GM19395 (cell line): ENCODE measurements around the gene RHBG.
"Not testable (repeated sequence)": the region's sequence is repeated elsewhere in the genome, so short reads cannot be mapped to it uniquely, and the experiment has no call there.

ENCODE experiments used
- ATAC-seq: cut with Tn5 transposase; IDR thresholded peaks from one replicate; pipeline ENCODE4 v1.9.1; 2021; ENCODE audit warnings: mild to moderate bottlenecking, moderate library complexity; ENCODE audit not compliant: unreplicated experiment

The RHBG gene

DNA sequence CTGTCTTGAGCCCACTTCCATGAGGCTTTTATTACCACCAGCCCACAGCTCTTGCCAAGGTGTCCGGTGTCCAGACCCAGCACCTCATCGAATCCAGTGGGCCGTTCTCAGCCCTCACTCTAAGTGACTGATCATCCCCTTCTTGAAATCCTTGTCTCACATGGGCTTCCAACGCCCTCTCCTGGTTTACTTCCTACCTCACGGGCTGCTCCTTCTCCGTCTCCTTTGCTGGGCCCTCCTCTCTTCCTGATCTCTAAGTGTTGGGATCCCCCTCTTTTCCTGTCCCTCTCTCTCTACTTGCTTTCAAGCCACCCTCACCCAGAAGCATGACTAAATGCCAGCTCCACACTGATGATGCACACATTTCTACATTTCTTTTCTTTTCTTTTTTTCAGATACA lies 9.0 kb upstream of the RHBG start:
- ATAC-seq, result no peak

- ATAC-seq, result no peak
These were observed 8.5 kb upstream of the RHBG start for GRCh38 chr1:156360534-156360933.

GRCh38 chr1:156365754-156366153 lies 3.3 kb upstream of the RHBG start:
- no peak for ATAC-seq

DNA sequence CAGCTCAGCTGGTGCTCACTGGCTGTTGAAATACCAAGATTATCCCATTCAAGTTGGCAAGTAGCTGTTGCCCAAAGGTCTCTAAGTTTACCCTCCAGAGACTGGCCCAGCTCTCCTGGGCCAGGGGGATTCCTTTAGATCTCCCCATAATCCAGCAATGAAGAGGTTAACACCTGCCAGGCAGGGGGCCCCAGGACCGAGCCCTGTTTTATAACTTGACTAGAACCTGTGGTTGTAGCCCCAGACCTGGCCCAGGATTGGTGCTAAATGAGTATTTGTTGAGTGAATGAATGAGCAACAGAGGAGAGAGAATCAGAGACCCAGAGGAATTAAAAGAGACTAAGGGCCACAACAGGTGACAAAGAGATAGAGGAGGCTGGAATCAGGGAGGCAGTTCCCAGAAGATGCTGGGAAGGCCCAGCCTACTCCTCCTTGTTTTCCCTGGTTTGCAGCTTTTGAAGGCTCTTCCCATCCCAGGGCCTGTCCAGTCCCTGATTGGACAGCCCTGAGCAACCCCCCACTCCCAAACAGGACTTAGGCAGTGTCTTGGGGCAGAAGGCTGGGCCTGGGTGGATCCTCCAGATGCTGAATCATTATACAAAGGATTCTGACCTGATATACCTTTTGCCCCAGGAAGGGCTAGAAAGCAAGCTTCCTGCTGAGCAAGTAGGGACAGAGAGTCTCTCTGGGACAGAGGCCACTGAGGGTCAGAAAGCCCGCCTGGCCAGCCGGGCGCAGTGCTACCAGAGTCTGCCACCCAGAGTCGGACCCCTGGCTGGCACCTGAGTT lies 2.4 kb upstream of the RHBG start:
- ATAC-seq, result no peak

DNA sequence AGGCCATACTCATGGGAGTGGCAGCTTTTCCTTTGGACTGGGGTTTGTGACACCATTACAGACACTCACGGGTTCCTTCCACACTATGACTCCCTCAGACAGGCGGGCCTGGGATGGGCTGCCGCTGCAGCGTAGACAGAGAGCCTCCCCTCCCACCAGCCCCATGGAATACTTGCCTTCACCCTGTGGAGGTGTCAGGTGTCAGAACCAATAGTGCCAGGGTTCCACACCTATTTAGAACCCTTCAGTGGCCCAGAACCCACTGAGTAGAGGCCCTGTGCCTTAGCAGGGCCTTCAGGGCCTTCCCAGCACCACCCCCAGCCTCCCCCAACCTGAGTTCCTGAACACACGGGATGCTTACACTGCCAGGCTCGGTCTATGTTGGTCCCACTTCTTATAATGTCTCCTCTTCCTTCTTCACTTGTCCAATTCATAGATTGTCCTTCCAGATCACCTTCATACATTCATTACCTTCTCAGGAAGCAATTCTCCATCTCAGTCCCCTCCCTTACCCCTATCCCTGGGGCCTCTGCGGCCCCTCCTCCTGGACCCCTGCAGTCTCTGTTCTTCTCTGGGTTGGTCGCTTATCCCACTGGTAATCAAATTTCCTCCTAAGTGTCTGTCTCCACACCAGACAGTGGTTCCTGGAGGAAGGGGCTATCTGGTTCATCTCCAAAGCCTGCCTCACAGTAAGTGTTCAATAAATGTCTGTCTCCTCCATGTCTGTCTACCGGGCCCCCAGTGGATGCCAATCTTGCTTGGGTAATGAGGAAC lies 1.4 kb upstream of the RHBG start:
- ATAC-seq, result no peak

- no peak for ATAC-seq
These were observed 803 bp upstream of the RHBG start for GRCh38 chr1:156368157-156368658.

DNA sequence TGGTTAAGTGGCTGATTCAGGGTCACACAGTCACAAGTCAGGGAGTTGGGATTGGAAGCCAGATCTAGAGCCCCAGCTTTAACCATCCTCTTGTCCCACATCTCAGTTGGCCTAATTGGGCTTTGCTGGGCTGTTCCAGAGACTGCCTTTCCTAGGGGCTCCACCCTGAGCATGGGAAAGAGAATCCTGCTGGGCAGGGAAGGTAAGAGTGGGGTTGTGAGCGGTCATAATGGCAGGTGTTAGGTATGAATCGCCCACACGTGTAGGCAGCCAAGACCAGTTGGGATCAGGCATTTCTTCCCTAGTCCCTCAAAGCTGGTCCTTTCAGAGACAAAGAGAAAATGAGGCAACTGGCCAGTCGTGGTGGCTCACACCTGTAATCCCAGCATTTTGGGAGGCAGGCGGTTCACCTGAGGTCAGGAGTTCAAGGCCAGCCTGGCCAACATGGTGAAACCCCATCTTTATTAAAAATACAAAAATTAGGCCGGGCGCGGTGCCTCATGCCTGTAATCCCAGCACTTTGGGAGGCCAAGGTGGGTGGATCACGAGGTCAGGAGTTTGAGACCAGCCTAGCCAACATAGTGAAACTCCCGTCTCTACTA lies 775 bp downstream of the RHBG start:
- ATAC-seq, result not testable (repeated sequence)

DNA sequence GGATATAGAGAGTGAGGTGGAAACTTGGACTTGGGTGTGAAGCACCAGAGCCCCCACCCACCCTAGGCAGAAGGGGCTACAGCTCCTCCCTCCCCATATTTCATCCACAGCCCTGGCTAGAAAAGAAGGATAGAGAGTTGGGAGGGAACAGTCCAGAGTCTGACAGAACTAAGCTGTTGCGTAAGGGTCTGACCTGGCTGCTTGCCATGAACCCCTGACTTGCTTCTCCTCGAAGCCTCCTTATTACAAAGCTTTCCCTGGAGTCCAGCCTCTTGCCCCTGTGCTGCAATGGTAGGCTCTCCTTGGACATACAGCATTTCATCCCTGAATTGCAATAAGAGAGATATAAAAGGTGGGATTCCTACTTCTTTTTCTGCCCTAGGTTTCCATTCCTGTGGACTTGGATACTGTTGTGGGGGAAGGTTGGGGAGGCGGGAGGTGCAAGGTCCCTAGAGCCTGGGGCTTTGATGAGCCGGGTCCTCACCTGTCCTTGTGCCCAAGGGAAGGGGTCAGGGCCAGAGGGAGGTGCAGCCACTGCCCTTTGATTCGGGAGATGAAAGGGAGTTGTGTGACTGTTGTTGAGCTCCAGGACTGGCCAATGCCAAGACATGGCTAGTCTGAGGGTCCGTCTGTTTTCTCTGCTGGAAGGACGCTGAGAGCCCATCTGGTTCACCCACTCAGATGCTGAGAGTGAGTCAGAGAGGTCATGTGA lies 2.7 kb downstream of the RHBG start:
- no peak for ATAC-seq

DNA sequence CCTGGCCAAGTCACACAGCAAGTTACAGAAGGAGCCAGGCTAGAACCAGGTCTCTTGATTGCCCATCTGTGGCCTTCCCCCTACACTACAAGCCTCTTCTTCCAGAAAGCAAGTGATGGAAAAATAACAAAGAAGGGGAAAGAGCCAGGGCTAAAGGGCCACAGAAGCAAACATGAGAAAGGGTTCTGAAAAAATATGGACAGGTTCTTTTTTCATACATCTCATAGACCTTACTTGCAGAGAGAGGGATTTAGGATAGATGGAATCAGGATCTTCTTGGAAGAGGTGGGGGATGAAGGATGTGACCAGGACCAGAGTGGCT lies 3.2 kb downstream of the RHBG start:
- ATAC-seq, result no peak

- no peak for ATAC-seq
These were observed 3.9 kb downstream of the RHBG start for GRCh38 chr1:156372876-156373275.

DNA sequence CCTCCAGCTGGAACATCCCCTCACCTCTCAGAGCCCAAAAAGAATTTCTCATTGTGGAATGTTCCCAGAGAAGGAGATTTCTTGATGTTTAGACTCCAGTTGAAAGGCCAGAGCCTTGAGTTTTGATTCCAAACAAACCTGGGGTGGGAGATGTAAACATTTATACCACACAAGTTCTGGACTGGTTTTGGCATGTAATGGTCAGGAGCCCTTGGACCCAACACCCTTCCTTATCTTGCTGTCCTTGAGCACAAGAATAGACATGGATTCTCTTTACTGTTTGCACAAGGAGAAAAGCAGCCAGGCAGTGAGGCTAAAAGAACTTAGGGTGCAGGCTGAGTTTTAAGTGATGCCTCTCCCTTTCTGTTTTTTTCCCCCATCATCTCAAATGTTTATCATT lies 4.5 kb downstream of the RHBG start:
- no peak for ATAC-seq

DNA sequence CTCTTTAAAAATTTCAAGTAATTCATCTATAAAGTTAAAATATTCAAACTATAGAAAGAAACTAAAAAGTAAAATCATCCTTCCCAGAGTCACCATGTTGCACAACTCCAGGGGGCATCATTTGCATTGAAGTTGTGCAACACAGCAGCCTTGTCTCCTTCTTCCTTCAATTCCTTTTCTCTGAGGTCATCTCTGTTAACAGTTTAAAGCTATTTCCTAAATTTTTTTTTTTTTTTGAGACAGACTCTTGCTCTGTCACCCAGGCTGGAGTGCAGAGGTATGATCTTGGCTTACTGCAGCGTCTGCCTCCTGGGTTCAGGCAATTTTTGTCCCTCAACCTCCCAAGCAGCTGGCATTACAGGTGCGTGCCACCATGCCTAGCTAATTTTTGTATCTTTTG lies 7.1 kb downstream of the RHBG start:
- no peak for ATAC-seq

DNA sequence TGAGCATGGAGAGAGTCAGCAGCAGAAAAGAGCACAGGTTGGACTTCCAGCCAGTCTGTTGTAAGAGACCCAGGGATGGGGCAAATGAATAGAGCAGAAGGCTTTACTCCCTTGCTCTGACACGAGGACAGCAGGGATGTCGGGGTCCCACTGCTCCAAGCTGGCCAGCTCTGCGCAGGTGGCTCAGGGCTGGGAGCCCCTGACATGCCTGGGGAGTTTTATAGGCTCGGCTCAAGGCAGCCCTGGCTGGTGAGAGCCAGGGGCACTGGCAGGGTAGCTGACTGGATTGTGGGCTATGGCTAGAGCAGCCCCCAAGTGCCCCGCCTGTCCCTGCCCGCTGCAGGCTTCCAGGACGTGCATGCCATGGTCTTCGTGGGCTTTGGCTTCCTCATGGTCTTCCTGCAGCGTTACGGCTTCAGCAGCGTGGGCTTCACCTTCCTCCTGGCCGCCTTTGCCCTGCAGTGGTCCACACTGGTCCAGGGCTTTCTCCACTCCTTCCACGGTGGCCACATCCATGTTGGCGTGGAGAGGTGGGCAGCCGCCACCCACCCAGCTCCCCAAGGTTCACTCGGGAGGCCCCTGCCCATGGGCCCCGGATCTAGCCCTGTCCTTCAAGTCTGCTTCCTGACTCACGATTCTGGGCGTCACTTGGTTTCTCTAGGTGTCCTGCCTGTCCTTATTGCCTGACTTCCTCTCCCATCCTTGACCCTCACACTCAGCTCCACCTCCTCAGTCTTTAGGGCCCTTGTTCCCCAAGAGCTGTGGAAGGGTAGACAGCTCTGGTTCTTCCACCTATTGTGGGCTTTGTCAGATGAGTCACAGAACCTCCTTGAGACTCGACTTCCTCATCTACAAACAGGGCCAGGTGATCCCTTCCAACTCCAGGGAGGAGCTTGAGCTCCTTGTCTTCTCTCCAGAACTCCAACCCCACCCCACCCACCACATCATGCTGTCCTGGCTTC lies 8.2 kb downstream of the RHBG start:
- no peak for ATAC-seq

DNA sequence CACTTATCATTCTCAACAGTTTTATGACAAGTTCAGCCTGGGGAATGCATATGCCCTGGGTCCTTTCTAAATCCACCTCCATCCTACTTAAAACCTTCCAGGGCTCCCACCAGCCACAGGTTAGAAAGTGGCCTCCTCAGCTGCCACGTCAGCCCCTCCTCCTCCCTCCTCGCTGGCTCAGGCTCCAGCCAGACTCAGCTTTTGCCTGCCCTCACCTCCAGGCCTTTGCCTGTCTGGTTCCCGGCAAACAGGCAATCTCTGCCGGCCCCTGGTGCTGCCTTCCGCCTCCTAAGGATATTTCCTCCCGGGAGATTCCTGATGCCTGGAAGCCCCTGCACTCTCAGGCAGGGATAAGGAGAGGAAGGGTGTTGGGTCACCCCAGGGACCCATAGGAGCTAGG lies 9.5 kb downstream of the RHBG start:
- ATAC-seq, result no peak

- no peak for ATAC-seq
These were observed 10.6 kb downstream of the RHBG start for GRCh38 chr1:156379420-156380165.

GRCh38 chr1:156382561-156382960 lies 13.6 kb downstream of the RHBG start:
- no peak for ATAC-seq

GRCh38 chr1:156383023-156383422 lies 14.0 kb downstream of the RHBG start:
- no peak for ATAC-seq

DNA sequence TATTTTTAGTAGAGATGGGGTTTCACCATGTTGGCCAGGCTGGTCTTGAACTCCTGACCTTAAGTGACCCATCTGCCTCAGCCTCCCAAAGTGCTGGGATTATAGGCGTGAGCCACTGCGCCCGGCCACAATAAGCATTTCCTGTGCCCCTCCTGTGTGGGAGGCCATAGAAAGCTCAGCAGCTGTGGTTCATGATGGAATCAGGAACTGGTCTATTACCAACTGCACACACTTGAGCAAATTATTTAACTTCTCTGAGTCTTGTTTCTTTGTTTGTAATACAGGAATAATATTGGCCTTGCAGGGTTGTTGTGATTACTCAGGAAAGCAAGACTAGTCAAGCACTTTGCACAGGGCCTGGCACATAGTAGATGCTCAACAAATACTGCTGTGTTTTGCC lies 15.0 kb downstream of the RHBG start:
- ATAC-seq, result no peak

- no peak for ATAC-seq
These were observed 15.6 kb downstream of the RHBG start for GRCh38 chr1:156384658-156385057.
